Heart left ventricle (tissue), 13 donors: Measurements from ENCODE around the gene ZNF526.

Experiments used
- POLR2A ChIP-seq, 2 donors: fragments of 450-650 bp; IDR thresholded peaks; one replicate each; pipeline ENCODE4 v1.6.1; 2017; ENCODE audit warnings: antibody characterized with exemption in 2 of 2, mild to moderate bottlenecking in 2 of 2, moderate library complexity in 2 of 2
- TF ChIP-seq, protein P1 (sequence below), 12 donors: fragments of 200-600 bp; sonication (generic) in 4 of 12; IDR thresholded peaks; one replicate each; pipeline versions ENCODE4 v1.5.0 to v1.8.0; 2018 to 2022; ENCODE audit warnings: antibody characterized with exemption in 12 of 12, mild to moderate bottlenecking in 5 of 12
- donor health status: ischemic (EF 13 %, LVEDD 7.1; RV severe dilation, severe dysfunction).
- donor health status: DM: no; HTN: yes; CAD: no.
- donor health status: DM: no; HTN: no; CAD: no.
- donor health status: ischemic (EF 25% LVEDD 6.9; RV normal size, moderate dysfunction).
- donor health status: ischemic (EF 25% LVEDD 5.7; RV mildly dilated, moderate dysfunction).
- donor health status: ischemic (EF 35%, LVEDD 5.7; RV mildly dilated, moderate dysfunction).
- donor health status: nonischemic (EF 11% LVEDD 7.7; RV severe dilation, severe dysfunction).
- donor health status: DM: yes; HTN: yes; CAD: no.
- donor health status: PGD.
- donor health status: ischemic (EF 29% LVEDD 5.4; RV normal size, mild dysfunction).
- donor health status: nonischemic (EF 23%, LVEDD 6.1; RV moderate dilation, normal function).

- TF ChIP-seq, protein P1, sequence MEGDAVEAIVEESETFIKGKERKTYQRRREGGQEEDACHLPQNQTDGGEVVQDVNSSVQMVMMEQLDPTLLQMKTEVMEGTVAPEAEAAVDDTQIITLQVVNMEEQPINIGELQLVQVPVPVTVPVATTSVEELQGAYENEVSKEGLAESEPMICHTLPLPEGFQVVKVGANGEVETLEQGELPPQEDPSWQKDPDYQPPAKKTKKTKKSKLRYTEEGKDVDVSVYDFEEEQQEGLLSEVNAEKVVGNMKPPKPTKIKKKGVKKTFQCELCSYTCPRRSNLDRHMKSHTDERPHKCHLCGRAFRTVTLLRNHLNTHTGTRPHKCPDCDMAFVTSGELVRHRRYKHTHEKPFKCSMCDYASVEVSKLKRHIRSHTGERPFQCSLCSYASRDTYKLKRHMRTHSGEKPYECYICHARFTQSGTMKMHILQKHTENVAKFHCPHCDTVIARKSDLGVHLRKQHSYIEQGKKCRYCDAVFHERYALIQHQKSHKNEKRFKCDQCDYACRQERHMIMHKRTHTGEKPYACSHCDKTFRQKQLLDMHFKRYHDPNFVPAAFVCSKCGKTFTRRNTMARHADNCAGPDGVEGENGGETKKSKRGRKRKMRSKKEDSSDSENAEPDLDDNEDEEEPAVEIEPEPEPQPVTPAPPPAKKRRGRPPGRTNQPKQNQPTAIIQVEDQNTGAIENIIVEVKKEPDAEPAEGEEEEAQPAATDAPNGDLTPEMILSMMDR (IDR thresholded peaks at IDR 0.05) = no peak
- no peak for TF ChIP-seq POLR2A (IDR thresholded peaks at IDR 0.05)
These were observed 12.3 kb upstream of the ZNF526 start for GRCh38 chr19:42207767-42208271.
